ENCODE data around the gene SEMA6A. TPM values are rescaled to one million over a fixed set of nuclear protein-coding genes. Genes with fewer than 3 reads are reported as not detected.

SEMA6A gene, protein sequence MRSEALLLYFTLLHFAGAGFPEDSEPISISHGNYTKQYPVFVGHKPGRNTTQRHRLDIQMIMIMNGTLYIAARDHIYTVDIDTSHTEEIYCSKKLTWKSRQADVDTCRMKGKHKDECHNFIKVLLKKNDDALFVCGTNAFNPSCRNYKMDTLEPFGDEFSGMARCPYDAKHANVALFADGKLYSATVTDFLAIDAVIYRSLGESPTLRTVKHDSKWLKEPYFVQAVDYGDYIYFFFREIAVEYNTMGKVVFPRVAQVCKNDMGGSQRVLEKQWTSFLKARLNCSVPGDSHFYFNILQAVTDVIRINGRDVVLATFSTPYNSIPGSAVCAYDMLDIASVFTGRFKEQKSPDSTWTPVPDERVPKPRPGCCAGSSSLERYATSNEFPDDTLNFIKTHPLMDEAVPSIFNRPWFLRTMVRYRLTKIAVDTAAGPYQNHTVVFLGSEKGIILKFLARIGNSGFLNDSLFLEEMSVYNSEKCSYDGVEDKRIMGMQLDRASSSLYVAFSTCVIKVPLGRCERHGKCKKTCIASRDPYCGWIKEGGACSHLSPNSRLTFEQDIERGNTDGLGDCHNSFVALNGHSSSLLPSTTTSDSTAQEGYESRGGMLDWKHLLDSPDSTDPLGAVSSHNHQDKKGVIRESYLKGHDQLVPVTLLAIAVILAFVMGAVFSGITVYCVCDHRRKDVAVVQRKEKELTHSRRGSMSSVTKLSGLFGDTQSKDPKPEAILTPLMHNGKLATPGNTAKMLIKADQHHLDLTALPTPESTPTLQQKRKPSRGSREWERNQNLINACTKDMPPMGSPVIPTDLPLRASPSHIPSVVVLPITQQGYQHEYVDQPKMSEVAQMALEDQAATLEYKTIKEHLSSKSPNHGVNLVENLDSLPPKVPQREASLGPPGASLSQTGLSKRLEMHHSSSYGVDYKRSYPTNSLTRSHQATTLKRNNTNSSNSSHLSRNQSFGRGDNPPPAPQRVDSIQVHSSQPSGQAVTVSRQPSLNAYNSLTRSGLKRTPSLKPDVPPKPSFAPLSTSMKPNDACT
- total RNA-seq, result 71.4 TPM

DNA sequence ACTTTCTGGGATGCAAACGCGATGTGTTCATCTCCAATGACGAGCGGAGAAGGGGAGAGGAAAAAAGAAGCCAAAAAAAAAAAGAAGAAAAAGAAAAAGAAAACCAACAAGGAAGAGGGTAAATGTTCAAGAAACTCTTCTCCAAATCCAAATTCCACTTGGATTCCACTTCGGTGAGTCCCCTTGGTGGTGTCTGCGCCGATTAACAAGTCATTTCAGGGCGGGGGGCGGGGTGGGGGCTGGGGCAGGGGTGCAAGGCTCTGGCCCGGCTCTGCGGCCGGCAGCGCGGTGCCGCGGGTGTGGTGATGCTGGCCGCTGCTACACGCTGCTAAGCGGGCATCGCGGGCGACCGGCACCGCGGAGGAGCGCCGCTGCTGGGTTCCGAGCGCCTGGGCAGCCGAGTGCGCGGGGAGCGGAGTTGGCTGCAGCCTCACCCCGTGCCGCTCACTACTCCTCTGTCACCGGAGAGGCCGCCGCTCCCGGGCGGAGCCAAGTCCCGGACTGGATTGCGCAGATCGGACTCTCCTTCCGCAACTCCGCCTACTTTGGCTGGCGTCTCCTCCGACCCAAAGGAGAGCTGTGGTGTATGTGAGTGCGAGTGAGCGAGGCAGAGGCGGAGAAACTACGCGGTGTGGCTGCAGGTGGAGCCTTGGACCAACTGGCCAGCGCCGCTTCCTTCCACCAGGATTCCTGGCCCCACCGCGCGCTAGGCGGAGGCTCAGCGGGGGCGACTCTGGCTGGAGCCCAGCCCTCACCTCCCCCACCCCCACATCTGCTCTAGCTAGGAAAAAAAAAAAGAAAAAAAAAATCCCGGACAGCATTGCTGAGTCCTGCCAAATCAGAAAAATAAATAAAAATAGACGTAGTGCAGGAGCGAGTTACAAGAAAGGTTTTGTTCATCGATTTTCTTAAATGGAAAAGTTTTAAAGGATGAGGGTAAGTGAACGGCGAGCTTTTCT lies at the start of gene SEMA6A:
Gene SEMA6A, minus strand, starts transcription at position 457 of the 959 bp plus-strand sequence. CDS start 69,879 bp downstream, outside the sequence.

All from parietal lobe (tissue), 1 donor.